ENCODE measurements around the gene FST. TPM values are rescaled to one million over a fixed set of nuclear protein-coding genes. Genes with fewer than 3 reads are reported as not detected.

FST gene
- total and polyA plus RNA-seq, 2 of the 8 experiments (the other 6 are each of a cell fraction or from before 2014, with no cell fraction given), result 16.6 to 17.5 TPM

GRCh38 chr5:53453898-53454718, 26.3 kb upstream of the FST start (continued):
- TF ChIP-seq CHD7 (IDR thresholded peaks at IDR 0.05; ENCODE audit: insufficient replicate concordance, low read length) (no peak), KDM1A (IDR thresholded peaks at IDR 0.05; ENCODE audit: borderline replicate concordance, low read length) (no peak)
